ENCODE data around the gene KCNQ1OT1. TPM values are rescaled to one million over a fixed set of nuclear protein-coding genes. Genes with fewer than 3 reads are reported as not detected.

KCNQ1OT1 gene
- total and polyA plus RNA-seq, 7 donors: 0.01 to 0.56 (median 0.30) TPM

DNA sequence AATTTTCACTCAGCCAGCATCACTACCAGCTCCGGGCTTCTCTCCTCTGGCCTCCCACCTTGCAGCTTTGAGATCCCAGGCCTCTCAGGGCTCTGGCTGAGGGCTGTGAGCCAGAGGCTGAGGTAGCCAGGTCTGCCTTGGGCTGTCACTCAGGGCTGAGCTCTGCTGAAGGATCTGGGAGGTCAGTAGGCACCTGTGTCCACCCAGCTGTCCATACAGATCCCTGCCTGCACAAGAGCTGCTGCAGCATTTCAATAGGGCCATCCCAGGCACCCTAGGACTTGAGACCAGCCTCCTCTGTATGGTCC, 12.6 kb downstream of the KCNQ1OT1 start:
- WGBS, 3 donors: 78 to 82% (median 81%) methylated on average over 1 of the region's 1 CpG
- intact Hi-C loops (cut with DNase I): no loop called here
- Histone ChIP-seq H3K27me3 (ENCODE audit: insufficient read depth in 3 of 3, low read length in 2 of 3) (no peaks in the 10 kb centered on the region), H3K9me3 (no peaks in the 10 kb centered on the region), H3K27ac (no peak overlapping the region), H3K4me1 (peaks cover 10% of the 10 kb centered on the region), H3K4me3 (no peak overlapping the region), H3K36me3 (ENCODE audit: insufficient read depth in 1 of 2, low read depth in 1 of 2) (no peaks in the 10 kb centered on the region)
- DNase-seq (peak in 1 of 2 donors; percentile 26), ATAC-seq (peak in 1 of 4 donors; percentile 27)
- TF ChIP-seq, protein P1, sequence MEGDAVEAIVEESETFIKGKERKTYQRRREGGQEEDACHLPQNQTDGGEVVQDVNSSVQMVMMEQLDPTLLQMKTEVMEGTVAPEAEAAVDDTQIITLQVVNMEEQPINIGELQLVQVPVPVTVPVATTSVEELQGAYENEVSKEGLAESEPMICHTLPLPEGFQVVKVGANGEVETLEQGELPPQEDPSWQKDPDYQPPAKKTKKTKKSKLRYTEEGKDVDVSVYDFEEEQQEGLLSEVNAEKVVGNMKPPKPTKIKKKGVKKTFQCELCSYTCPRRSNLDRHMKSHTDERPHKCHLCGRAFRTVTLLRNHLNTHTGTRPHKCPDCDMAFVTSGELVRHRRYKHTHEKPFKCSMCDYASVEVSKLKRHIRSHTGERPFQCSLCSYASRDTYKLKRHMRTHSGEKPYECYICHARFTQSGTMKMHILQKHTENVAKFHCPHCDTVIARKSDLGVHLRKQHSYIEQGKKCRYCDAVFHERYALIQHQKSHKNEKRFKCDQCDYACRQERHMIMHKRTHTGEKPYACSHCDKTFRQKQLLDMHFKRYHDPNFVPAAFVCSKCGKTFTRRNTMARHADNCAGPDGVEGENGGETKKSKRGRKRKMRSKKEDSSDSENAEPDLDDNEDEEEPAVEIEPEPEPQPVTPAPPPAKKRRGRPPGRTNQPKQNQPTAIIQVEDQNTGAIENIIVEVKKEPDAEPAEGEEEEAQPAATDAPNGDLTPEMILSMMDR (IDR thresholded peaks at IDR 0.05): no peak

DNA sequence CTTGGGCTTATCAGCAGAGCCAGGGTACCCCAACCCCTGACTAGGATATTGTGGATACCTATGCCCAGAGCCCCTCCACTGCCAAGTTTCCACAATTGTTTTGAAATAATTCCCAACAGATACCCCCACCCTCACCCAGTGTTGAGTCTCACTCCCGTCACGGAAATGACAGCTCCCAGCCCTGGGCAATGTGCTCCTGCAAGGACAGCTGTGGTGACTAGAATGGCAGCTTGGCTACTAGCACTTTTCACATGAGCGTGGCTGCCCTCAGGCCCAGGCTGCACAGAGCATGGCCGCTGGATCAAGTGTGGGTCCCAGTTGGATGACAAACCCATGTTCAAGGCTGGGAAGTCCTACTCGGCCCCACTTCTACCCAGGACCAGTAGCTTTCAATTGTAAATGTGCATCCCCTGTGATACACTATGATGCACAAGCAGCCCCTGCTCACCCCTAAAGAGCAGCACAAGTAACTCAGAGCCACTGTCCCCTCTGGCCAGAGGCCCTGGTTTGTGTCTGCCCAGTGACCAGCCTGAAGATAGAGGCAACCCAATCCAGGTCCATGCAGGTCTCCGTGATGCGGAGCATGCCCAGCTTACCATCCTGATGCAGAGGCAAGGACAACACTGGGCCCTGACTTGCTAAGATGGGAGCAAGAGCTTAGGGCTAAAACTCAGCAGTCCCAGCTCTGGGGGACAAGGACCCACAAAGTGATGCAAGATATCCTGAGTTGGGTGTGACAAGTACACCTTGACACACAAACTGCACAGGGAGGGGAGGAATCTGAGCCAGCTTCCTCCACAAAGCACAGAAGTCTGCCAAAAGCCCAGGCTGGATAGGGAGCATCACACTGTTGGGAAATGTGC, 13.2 kb downstream of the KCNQ1OT1 start:
- no peak overlapping the region for H3K4me3 ChIP-seq
- H3K27me3 ChIP-seq (ENCODE audit: insufficient read depth in 3 of 3, low read length in 2 of 3): no peaks in the 10 kb centered on the region
- no peaks in the 10 kb centered on the region for H3K36me3 ChIP-seq (ENCODE audit: insufficient read depth in 1 of 2, low read depth in 1 of 2)
- intact Hi-C loops (cut with DNase I): no loop called here
- no peak overlapping the region for H3K27ac ChIP-seq
- ATAC-seq (peak in 1 of 4 donors; percentile 22), DNase-seq (peak in 1 of 2 donors; percentile 24)
- TF ChIP-seq, protein P1 (IDR thresholded peaks at IDR 0.05): no peak
- H3K9me3 ChIP-seq: no peaks in the 10 kb centered on the region
- WGBS, 3 donors: 82 to 88% (median 82%) methylated on average over 7 of the region's 7 CpGs
- H3K4me1 ChIP-seq: peaks cover 10% of the 10 kb centered on the region

- peaks cover 10% of the 10 kb centered on the region for H3K4me1 ChIP-seq
- no peak overlapping the region for H3K4me3 ChIP-seq
- no peaks in the 10 kb centered on the region for H3K27me3 ChIP-seq (ENCODE audit: insufficient read depth in 3 of 3, low read length in 2 of 3)
- intact Hi-C loops (cut with DNase I): no loop called here
- peak in 1 of 2 donors; percentile 20 for DNase-seq
- no peaks in the 10 kb centered on the region for H3K36me3 ChIP-seq (ENCODE audit: insufficient read depth in 1 of 2, low read depth in 1 of 2)
- no peaks in the 10 kb centered on the region for H3K9me3 ChIP-seq
- 88 to 93% (median 88%) methylated on average over 13 of the region's 13 CpGs for WGBS, 3 donors
- TF ChIP-seq, protein P1 (IDR thresholded peaks at IDR 0.05): no peak
- H3K27ac ChIP-seq: no peak overlapping the region
- ATAC-seq: peak in 1 of 4 donors; percentile 3
These were observed 14.0 kb downstream of the KCNQ1OT1 start for GRCh38 chr11:2685566-2686359.

DNA sequence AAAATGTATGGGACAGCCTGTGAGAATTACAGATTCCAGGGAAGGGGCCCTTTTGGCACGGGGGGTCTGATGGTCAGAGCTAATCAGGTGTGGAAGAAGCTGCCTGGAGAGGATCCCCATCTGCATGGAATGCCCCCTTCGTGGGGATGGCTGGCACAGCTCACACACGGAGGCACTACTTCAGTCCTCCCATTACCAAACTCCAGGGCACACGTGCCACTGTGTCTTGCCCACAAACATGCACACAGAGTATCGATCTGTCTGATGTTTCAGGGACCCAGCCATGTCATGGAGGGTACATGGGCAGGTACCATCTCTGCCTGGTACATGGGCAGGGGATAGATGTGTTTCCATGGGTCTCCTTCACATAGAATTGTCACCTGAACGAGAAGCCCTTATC, 14.7 kb downstream of the KCNQ1OT1 start:
- Histone ChIP-seq H3K27ac (no peak overlapping the region), H3K36me3 (ENCODE audit: insufficient read depth in 1 of 2, low read depth in 1 of 2) (no peaks in the 10 kb centered on the region), H3K9me3 (no peaks in the 10 kb centered on the region), H3K4me3 (no peak overlapping the region), H3K27me3 (ENCODE audit: insufficient read depth in 3 of 3, low read length in 2 of 3) (no peaks in the 10 kb centered on the region), H3K4me1 (peaks cover 5% of the 10 kb centered on the region)
- intact Hi-C loops (cut with DNase I): no loop called here
- ATAC-seq (no peak), DNase-seq (no peak)
- WGBS, 3 donors: 72 to 80% (median 75%) methylated on average over 6 of the region's 6 CpGs
- TF ChIP-seq, protein P1 (IDR thresholded peaks at IDR 0.05): no peak

Measured in psoas muscle (tissue), 8 donors.